Ishikawa (cell line): ENCODE measurements around the gene DEXI.

Source experiments
- CEBPB ChIP-seq: IDR thresholded peaks from 2 replicates; pipeline ENCODE4 v1.6.1; 2012
- CREB1 ChIP-seq: IDR thresholded peaks from 2 replicates; pipeline ENCODE4 v1.6.1; 2012; ENCODE audit warnings: low read depth
- EGR1 ChIP-seq: IDR thresholded peaks from 2 replicates; pipeline ENCODE4 v1.6.1; 2012
- EP300 ChIP-seq: IDR thresholded peaks from 2 replicates; pipeline ENCODE4 v1.6.1; 2012; ENCODE audit warnings: borderline replicate concordance
- FOXM1 ChIP-seq: IDR thresholded peaks from 2 replicates; pipeline ENCODE4 v1.6.1; 2012; ENCODE audit warnings: low read depth, borderline replicate concordance
- NFIC ChIP-seq: IDR thresholded peaks from 2 replicates; pipeline ENCODE4 v1.6.1; 2012
- RAD21 ChIP-seq: IDR thresholded peaks from 2 replicates; pipeline ENCODE4 v1.6.1; 2012; ENCODE audit warnings: low read depth
- TAF1 ChIP-seq: IDR thresholded peaks from 2 replicates; pipeline ENCODE4 v1.6.1; 2012; ENCODE audit warnings: low read depth, mild to moderate bottlenecking
- YY1 ChIP-seq: IDR thresholded peaks from 2 replicates; pipeline ENCODE4 v1.6.1; 2012; ENCODE audit warnings: low read depth
- ZBTB7A ChIP-seq: IDR thresholded peaks from 2 replicates; pipeline ENCODE4 v1.6.1; 2012; ENCODE audit warnings: low read depth
- TF ChIP-seq, protein P1 (sequence below): IDR thresholded peaks from 2 replicates; pipeline ENCODE4 v1.6.1; 2012
- TF ChIP-seq, protein P2 (sequence below): IDR thresholded peaks from 2 replicates; pipeline ENCODE4 v1.6.1; 2012; ENCODE audit warnings: low read depth, mild to moderate bottlenecking

DNA sequence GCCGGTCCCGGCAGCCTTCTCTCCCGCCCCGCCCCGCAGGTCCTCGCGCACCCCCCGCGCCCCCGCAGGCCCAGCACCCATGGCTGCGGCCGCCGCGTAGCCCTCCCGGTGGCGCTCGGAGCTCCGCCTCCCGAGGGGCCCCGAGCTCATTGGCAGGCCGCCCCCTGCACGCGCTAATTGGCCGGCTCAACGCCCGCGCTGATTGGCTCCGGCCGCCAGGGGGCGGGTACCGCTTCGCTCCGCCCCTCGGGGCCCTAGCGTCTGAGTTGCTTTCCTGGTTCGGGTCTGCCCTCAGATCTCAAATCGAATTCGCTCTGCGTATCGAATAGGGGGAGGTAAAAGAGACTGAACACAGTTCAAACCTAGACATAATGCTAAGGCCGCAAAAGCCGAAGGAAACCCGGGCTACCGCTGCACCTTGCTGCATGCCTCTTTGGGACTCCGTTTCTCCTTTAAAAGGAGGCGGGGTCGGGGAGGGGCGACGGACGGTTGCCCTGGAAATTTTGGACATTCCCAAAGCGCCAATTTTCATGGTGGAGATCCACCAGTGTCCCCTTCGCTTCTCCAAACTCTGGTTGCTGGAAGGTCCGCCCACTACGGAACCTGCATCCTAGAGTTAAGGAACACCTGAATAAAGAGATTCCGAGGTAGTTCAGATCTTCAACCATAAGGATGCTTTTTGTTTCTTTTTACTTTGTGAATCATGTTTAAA is at the start of gene DEXI:
- TF ChIP-seq, protein P1, sequence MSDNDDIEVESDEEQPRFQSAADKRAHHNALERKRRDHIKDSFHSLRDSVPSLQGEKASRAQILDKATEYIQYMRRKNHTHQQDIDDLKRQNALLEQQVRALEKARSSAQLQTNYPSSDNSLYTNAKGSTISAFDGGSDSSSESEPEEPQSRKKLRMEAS, result no peak; the same call in 1 of the 2 replicates
- TF ChIP-seq TAF1, result 0 out of 2 replicates have a peak, but pooled peaks have one; percentile 36
- TF ChIP-seq, protein P2, sequence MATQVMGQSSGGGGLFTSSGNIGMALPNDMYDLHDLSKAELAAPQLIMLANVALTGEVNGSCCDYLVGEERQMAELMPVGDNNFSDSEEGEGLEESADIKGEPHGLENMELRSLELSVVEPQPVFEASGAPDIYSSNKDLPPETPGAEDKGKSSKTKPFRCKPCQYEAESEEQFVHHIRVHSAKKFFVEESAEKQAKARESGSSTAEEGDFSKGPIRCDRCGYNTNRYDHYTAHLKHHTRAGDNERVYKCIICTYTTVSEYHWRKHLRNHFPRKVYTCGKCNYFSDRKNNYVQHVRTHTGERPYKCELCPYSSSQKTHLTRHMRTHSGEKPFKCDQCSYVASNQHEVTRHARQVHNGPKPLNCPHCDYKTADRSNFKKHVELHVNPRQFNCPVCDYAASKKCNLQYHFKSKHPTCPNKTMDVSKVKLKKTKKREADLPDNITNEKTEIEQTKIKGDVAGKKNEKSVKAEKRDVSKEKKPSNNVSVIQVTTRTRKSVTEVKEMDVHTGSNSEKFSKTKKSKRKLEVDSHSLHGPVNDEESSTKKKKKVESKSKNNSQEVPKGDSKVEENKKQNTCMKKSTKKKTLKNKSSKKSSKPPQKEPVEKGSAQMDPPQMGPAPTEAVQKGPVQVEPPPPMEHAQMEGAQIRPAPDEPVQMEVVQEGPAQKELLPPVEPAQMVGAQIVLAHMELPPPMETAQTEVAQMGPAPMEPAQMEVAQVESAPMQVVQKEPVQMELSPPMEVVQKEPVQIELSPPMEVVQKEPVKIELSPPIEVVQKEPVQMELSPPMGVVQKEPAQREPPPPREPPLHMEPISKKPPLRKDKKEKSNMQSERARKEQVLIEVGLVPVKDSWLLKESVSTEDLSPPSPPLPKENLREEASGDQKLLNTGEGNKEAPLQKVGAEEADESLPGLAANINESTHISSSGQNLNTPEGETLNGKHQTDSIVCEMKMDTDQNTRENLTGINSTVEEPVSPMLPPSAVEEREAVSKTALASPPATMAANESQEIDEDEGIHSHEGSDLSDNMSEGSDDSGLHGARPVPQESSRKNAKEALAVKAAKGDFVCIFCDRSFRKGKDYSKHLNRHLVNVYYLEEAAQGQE, result no peak
- TF ChIP-seq EGR1, result peak; percentile 61
- no peak for TF ChIP-seq ZBTB7A
- no peak; the same call in 1 of the 2 replicates for TF ChIP-seq YY1
- no peak for TF ChIP-seq CREB1
- no peak for TF ChIP-seq RAD21
- TF ChIP-seq EP300, result no peak
- TF ChIP-seq CEBPB, result no peak
- TF ChIP-seq NFIC, result no peak
- TF ChIP-seq FOXM1, result no peak
